Gastrocnemius medialis (tissue), 4 donors: ENCODE measurements around the gene AASDH. TPM values are rescaled to one million over a fixed set of nuclear protein-coding genes. Genes with fewer than 3 reads are reported as not detected.

ENCODE experiments used
- ATAC-seq, 2 donors: fragments of 150-250 bp; one replicate each; pipeline ENCODE4 v1.9.1; 2016
- DNase-seq, 2 donors: peaks; one replicate each; pipeline ENCODE4 v3.0.0-alpha.2; 2019
- H3K27ac ChIP-seq, 4 donors: fragments of 200-600 bp; sonication (generic); 1 replicate in 1 of 4; 2 replicates in 3 of 4; pipeline ENCODE4 v1.5.1; 2016 to 2018; ENCODE audit warnings: mild to moderate bottlenecking in 2 of 4, moderate library complexity in 1 of 4
- H3K27me3 ChIP-seq, 3 donors: fragments of 200-600 bp; sonication (generic) in 2 of 3; 1 replicate in 1 of 3; 2 replicates in 2 of 3; pipeline versions ENCODE4 v1.5.1 to v1.6.0; 2016 to 2019; ENCODE audit warnings: mild to moderate bottlenecking in 1 of 3, moderate library complexity in 1 of 3
- H3K36me3 ChIP-seq, 2 donors: fragments of 200-600 bp; sonication (generic) in 1 of 2; one replicate each; pipeline ENCODE4 v1.5.1; 2017 to 2018
- H3K4me1 ChIP-seq, 2 donors: fragments of 200-600 bp; sonication (generic) in 1 of 2; one replicate each; pipeline ENCODE4 v1.5.1; 2016 to 2017; ENCODE audit warnings: mild to moderate bottlenecking in 2 of 2
- H3K4me3 ChIP-seq, 4 donors: fragments of 200-600 bp; sonication (generic) in 3 of 4; 1 replicate in 1 of 4; 2 replicates in 3 of 4; pipeline ENCODE4 v1.5.1; 2016 to 2019; ENCODE audit warnings: mild to moderate bottlenecking in 2 of 4
- H3K9me3 ChIP-seq, 3 donors: fragments of 200-600 bp; sonication (generic) in 2 of 3; 1 replicate in 1 of 3; 2 replicates in 2 of 3; pipeline ENCODE4 v1.5.1; 2016 to 2019
- CTCF ChIP-seq, 5 experiments: fragments of 450-650 bp in 3 of 5; fragments of 200-600 bp in 2 of 5; sonication (generic) in 2 of 5; IDR thresholded peaks in 4 of 5; conservative IDR thresholded peaks in 1 of 5; 1 replicate in 4 of 5; 2 replicates in 1 of 5; pipeline ENCODE4 v1.5.1; 2016 to 2019; ENCODE audit warnings: antibody characterized with exemption in 5 of 5, mild to moderate bottlenecking in 3 of 5, moderate library complexity in 3 of 5
- POLR2A ChIP-seq, 2 donors: fragments of 450-650 bp; IDR thresholded peaks; one replicate each; pipeline ENCODE4 v1.6.1; 2017; ENCODE audit warnings: antibody characterized with exemption in 2 of 2, mild to moderate bottlenecking in 2 of 2, moderate library complexity in 2 of 2
- in situ Hi-C, 4 donors: fragments of 200-750 bp; cut with MboI; loops; one replicate each; pipeline versions ENCODE4 v1.15.0 to v1.8.0; 2017; ENCODE audit warnings: low sequenced_read_pairs in 4 of 4
- intact Hi-C: fragments of 100-400 bp; cut with DNase I; formaldehyde crosslinking; loops from one replicate; pipeline ENCODE4 v1.15.1; 2023; ENCODE audit warnings: low total_unique reads
- total RNA-seq, 4 donors: library from RNA; depleted of rRNA; stranded (reverse); fragments of >200 nt; gene quantifications; one replicate each; pipeline versions ENCODE4 v1.1.0 to v1.2.3, GENCODE V29; 2016

AASDH gene
- total RNA-seq, 4 donors from 2014 or later, result 2.6 to 4.2 (median 3.3) TPM

- no peak for TF ChIP-seq POLR2A (IDR thresholded peaks at IDR 0.05)
- no peak for TF ChIP-seq CTCF (IDR thresholded peaks at IDR 0.05 in 4 of 5, conservative IDR thresholded peaks at IDR 0.05 in 1 of 5)
- no peaks in the 10 kb centered on the region for H3K36me3 ChIP-seq
- no peaks in the 10 kb centered on the region for H3K9me3 ChIP-seq
- H3K4me3 ChIP-seq, result no peak overlapping the region
- DNase-seq (no peak), ATAC-seq (no peak)
- intact Hi-C loops (no loop called here), in situ Hi-C loops (no loop called here)
- H3K27me3 ChIP-seq, result no peaks in the 10 kb centered on the region
- no peaks in the 10 kb centered on the region for H3K4me1 ChIP-seq
- no peak overlapping the region for H3K27ac ChIP-seq
These were observed 60.9 kb downstream of the AASDH start for GRCh38 chr4:56326363-56326762.

GRCh38 chr4:56324011-56324610 lies 63.2 kb downstream of the AASDH start:
- DNase-seq (no peak), ATAC-seq (no peak)
- Histone ChIP-seq H3K27ac (no peak overlapping the region), H3K4me3 (no peak overlapping the region), H3K27me3 (no peaks in the 10 kb centered on the region), H3K36me3 (no peaks in the 10 kb centered on the region), H3K9me3 (no peaks in the 10 kb centered on the region), H3K4me1 (no peaks in the 10 kb centered on the region)
- no peak for TF ChIP-seq CTCF (IDR thresholded peaks at IDR 0.05 in 4 of 5, conservative IDR thresholded peaks at IDR 0.05 in 1 of 5)
- TF ChIP-seq POLR2A (IDR thresholded peaks at IDR 0.05), result no peak
- in situ Hi-C loops (no loop called here), intact Hi-C loops (no loop called here)

- in situ Hi-C loops, result no loop called here
- no peak for ATAC-seq
These were observed 64.0 kb downstream of the AASDH start for GRCh38 chr4:56323327-56323726.

GRCh38 chr4:56321251-56321650 lies 66.0 kb downstream of the AASDH start:
- DNase-seq (no peak), ATAC-seq (no peak)
- Histone ChIP-seq H3K27ac (no peak overlapping the region), H3K4me3 (no peak overlapping the region), H3K9me3 (no peaks in the 10 kb centered on the region), H3K4me1 (no peaks in the 10 kb centered on the region), H3K27me3 (no peaks in the 10 kb centered on the region), H3K36me3 (no peaks in the 10 kb centered on the region)
- TF ChIP-seq CTCF (IDR thresholded peaks at IDR 0.05 in 4 of 5, conservative IDR thresholded peaks at IDR 0.05 in 1 of 5) (no peak), POLR2A (IDR thresholded peaks at IDR 0.05) (no peak)
- intact Hi-C loops, result no loop called here
- in situ Hi-C loops, result no loop called here

More at GRCh38 chr4:56323327-56323726, 64.0 kb downstream of the AASDH start:
- Histone ChIP-seq H3K27me3 (no peaks in the 10 kb centered on the region), H3K36me3 (no peaks in the 10 kb centered on the region), H3K4me1 (no peaks in the 10 kb centered on the region), H3K27ac (no peak overlapping the region), H3K4me3 (no peak overlapping the region), H3K9me3 (no peaks in the 10 kb centered on the region)
- TF ChIP-seq CTCF (IDR thresholded peaks at IDR 0.05 in 4 of 5, conservative IDR thresholded peaks at IDR 0.05 in 1 of 5) (no peak), POLR2A (IDR thresholded peaks at IDR 0.05) (no peak)
- no peak for DNase-seq
- intact Hi-C loops, result no loop called here

- ATAC-seq (no peak), DNase-seq (no peak)
- H3K27ac ChIP-seq, result no peak overlapping the region
- H3K4me3 ChIP-seq, result no peak overlapping the region
- H3K4me1 ChIP-seq, result no peaks in the 10 kb centered on the region
- H3K36me3 ChIP-seq, result no peaks in the 10 kb centered on the region
- intact Hi-C loops, result no loop called here
- no peaks in the 10 kb centered on the region for H3K27me3 ChIP-seq
- H3K9me3 ChIP-seq, result no peaks in the 10 kb centered on the region
- TF ChIP-seq POLR2A (IDR thresholded peaks at IDR 0.05) (no peak), CTCF (IDR thresholded peaks at IDR 0.05 in 4 of 5, conservative IDR thresholded peaks at IDR 0.05 in 1 of 5) (no peak)
- in situ Hi-C loops, result no loop called here
These were observed 67.0 kb downstream of the AASDH start for GRCh38 chr4:56320293-56320692.
